Endothelial cell of hepatic sinusoid (primary cell): ENCODE results near the gene TMEM252.

Experiments
- in situ Hi-C: cut with HindIII; loops from 2 replicates; pipeline ENCODE4 v1.10.0; 2017; ENCODE audit warnings: low sequenced_read_pairs

TMEM252 gene

DNA sequence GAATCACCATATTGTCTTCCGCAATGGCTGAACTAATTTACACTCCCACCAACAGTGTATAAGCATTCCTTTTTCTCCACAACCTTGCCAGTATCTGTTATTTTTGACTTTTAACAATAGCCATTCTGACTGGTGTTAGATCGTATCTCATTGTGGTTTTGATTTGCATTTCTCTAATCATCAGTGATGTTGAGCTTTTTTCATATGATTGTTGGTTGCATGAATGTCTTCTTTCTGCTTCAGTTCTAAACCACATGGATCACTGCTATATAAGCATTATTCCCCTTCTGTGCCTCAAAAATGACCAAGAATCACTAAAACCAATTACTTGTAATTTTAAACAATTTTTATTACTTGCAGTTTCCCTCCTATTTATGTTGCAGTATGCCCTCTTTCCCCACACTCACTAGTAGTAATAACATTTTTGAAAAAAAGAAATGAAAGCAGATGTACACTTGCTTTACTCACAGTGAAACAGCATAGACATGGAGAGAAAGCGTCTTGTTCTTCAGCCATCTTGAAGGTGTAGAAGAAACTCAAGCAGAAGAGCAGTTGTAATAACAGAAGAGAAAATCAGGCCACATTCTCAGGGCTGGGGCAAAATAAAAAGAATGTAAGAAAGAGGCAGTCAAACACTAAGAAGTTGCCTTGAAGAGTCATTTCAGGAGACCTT, 4.5 kb upstream of the TMEM252 start:
- in situ Hi-C loops, result no loop called here

- in situ Hi-C loops, result no loop called here
Observed at GRCh38 chr9:68541568-68541967, 885 bp upstream of the TMEM252 start.

DNA sequence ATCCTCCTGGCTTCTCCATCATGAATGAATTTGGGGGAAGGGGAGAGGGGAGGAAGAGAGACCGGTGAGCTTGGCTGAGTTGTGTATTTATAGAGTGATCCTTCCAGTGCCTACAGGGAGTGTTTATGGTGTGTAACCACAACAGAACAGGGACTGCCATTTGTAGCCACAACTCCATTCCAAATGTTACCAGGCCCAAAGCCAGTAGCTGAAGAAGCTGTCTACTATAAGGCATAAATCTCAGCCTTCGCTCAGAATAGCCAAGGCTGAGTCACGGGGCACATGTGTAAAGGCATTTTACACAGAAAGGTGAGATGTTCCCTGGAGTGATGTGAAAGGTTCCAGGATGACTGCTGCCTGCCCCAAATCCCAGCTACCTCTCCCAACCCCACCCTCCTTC, 2.5 kb downstream of the TMEM252 start:
- in situ Hi-C loops, result no loop called here

DNA sequence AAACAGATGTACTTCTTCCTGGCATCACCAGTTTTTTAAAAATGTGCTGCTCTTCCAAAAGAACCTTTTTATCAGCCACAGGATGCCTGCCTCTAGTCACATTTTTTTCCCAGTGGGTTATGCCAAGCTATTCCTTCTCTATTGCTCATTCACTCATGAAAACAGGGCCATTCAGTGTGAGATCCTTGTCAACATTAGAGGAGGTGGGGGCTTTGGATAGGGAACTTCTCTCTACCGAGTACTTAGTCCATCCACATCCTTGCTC, 3.1 kb downstream of the TMEM252 start:
- in situ Hi-C loops, result no loop called here

GRCh38 chr9:68536876-68537615, 3.6 kb downstream of the TMEM252 start:
- in situ Hi-C loops, result no loop called here

GRCh38 chr9:68533678-68534077, 7.0 kb downstream of the TMEM252 start:
- in situ Hi-C loops, result no loop called here

DNA sequence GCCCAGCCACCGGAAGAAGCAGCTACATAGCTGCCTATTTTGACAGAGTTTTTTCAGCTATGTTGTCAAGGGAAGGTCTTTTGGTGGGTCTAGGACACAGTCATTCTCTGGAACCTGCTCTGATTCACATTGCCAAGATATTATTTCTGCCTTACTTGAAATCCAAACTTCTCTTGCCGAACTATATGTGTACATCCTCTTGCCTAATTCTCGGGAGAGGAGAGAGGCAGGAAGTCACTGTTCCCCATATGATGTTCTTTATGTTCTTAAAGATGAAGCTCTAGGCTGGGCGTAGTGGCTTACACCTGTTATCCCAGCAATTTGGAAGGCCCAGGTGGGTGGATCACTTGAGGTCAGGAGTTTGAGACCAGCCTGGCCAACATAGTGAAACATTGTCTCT, 8.6 kb downstream of the TMEM252 start:
- in situ Hi-C loops, result no loop called here

GRCh38 chr9:68530618-68531017, 10.1 kb downstream of the TMEM252 start:
- in situ Hi-C loops, result no loop called here

DNA sequence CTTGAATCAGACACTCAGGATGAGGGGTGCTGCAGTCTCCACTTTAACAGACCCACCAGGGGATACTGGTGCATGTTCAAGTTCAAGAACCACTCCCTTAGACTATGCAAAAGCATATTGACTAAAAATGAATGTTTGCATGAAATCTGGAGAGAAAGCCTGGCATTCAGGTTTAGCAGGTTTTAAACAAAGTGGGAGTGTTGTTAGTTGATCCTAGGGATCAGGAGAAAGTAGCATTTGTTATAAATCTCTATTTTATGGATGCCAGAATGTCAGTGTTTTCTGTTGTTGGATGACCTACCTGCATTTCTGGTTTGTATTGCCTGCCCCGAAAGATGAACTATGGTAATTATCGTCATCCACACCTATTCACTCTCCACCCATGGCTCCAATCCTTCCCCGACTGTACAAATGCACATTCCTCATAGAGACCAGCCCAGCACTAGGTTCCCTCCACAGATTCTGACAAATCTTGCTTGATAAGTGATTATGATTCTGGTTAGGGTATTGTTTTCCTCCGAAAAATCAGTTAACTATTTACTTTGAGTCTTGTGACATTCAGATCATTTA, 17.2 kb downstream of the TMEM252 start:
- in situ Hi-C loops, result no loop called here

- in situ Hi-C loops, result no loop called here
Observed at GRCh38 chr9:68522954-68523353, 17.7 kb downstream of the TMEM252 start.

DNA sequence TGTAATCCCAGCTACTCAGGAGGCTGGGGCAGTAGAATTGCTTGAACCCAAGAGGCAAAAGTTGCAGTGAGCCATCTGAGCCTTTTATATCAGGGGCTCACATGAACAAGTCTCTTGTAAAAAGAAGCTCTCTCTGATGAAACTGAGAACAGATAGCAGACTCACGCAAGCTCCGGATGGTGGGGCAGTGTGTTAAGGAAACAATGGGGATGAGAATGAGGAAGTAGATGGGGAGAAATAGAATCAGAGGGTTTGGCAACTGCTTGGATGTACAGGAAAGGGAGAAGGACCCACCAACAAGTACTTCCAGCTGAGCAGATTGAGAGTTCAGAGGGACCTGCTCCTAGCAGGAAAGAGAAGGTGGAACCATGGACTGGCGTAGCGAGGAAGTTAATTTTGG, 18.6 kb downstream of the TMEM252 start:
- in situ Hi-C loops, result no loop called here

DNA sequence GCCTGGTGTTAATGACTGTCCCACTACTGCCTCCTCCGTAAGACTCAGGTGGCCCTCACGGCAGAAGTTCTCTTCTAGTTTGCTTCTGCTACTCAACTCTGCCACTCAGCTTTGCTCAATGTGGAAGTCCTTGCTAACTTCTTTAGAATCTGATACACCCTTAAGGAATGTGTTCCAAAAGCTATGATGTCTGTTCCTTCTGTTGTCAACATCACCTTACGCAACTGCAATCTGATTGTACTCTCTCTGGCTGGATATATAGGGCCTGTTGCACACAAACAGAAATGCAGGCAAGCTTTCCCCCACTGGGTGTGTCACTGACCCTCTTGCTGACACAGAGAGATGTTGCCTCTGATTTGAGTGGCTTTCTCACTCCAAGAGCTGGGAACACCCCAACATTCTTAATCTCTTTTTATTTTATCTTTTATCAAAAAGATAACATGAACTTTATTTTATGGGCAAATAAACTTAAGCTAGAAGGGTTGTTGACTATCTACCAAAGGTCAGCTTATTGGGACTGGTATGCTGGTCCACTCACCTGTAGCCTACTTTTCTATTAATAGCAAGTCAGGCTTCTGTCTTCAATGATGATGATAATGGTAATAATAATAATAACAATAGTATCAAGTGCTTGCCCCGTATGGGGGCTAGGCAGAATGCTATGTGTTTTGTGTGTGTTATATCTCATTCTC, 25.2 kb downstream of the TMEM252 start:
- in situ Hi-C loops, result no loop called here

- in situ Hi-C loops, result no loop called here
Observed at GRCh38 chr9:68513981-68514380, 26.7 kb downstream of the TMEM252 start.

DNA sequence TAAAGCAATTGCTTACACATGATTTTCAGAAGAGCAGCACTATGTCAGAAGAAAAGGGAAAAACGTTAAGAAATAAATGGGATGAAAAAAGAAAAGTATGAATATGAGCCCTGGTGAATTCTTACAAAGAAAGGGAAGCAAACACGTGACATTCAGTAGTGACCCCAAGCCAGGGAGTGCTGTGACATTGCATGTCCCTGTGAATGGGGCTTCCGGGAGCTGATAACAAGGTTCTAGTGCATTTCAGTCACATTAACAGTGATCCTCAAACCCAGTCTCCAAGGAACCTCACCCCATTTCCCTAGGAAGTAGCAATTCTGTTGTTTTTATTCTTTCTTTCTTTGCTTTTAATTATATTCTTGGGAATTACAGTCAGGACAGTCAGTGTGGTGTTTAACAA, 27.3 kb downstream of the TMEM252 start:
- in situ Hi-C loops, result no loop called here

DNA sequence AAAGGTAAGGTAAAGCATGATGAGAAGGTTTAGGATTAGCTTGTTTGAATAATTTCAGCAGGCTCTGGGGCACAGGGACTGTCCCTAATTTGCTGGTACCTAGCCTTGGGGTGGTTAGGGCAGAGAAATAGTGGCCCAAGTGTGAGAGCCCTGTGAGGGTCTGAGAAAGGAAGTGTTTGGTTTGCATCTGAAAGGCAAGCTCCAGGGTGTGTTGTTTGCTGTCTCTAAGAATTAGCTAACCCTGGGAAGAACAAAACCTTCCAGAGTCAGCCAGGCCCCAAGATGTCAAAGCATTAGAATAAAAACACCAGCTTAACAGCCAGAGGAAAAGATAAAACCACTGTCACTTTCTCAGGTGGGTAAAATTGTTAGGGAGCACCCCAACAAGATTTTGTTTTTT, 31.0 kb downstream of the TMEM252 start:
- in situ Hi-C loops, result no loop called here

DNA sequence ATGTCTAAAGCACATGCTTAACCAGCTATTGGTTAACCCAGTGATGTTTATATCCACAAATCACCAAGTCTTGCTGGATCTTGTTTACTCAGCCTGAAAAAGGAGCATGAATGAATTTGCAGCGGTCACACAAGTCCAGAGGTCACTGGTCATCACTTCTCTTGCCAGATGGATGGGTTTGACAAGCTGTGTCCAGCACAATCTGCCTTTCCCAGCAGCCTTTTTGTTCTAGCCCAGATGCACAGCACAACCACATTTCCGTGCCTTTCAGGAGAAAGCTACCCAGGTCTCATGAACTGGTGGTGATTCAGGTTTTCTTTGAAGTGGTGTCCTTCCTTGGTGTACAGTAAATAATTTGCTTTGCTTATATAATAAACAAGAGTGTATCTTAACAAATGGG, 32.1 kb downstream of the TMEM252 start:
- in situ Hi-C loops, result no loop called here

GRCh38 chr9:68507806-68508145, 32.9 kb downstream of the TMEM252 start:
- in situ Hi-C loops, result no loop called here

- in situ Hi-C loops, result no loop called here
Observed at GRCh38 chr9:68507130-68507805, 33.4 kb downstream of the TMEM252 start.

DNA sequence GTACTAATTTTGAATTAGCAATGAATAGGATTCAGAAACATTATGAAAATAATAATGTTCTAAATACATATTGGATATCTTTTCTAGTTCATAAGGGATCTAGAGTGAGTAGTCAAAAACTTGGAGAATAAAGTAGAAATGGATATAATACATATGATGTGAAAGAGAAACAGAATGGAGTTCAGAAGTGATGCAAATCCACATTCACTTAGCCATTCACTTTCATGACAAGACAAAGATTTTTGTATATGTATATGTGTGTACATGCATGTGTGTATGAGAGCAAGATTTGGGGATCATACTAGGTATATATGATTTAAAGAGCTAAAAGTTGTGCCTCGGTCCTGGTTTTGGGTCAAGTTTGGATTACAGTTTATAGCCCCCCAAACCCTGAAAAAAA, 34.1 kb downstream of the TMEM252 start:
- in situ Hi-C loops, result no loop called here

- in situ Hi-C loops, result no loop called here
Observed at GRCh38 chr9:68505681-68506409, 34.8 kb downstream of the TMEM252 start.

GRCh38 chr9:68502279-68502678, 38.4 kb downstream of the TMEM252 start:
- in situ Hi-C loops, result no loop called here
